ENCODE data around the gene CHRDL2. TPM values are rescaled to one million over a fixed set of nuclear protein-coding genes. Genes with fewer than 3 reads are reported as not detected.

The CHRDL2 gene
- total RNA-seq, 1 experiment from 2014 or later, result 0.37 TPM

GRCh38 chr11:74654976-74655375 is 76.2 kb downstream of the CHRDL2 start:
- CTCF ChIA-PET, result interaction anchor here (0.9 to 1.2 kb wide), 2 partner anchors 72 to 85 kb away, joined by 3 to 4 read pairs; no protein-coding TSS in a partner anchor
- peaks cover 26% of the 10 kb centered on the region for H3K9me3 Mint-ChIP-seq
- no peak overlapping the region for H3K4me3 Mint-ChIP-seq
- H3K27me3 Mint-ChIP-seq (ENCODE audit: low read depth), result no peaks in the 10 kb centered on the region
- H3K4me1 Mint-ChIP-seq, result no peaks in the 10 kb centered on the region
- peaks cover 34% of the 10 kb centered on the region for H3K36me3 Mint-ChIP-seq
- POLR2A ChIA-PET, result no interaction called here
- TF ChIP-seq ZBTB43 (CRISPR knock-in tag; IDR thresholded peaks at IDR 0.05) (no peak), PREB (CRISPR knock-in tag; IDR thresholded peaks at IDR 0.05; ENCODE audit: borderline replicate concordance) (no peak), IRF1 (CRISPR knock-in tag; IDR thresholded peaks at IDR 0.05) (no peak)
- DNase-seq (ENCODE audit: low spot score), result no peak
- peak overlapping the region; percentile 30; the same call in 1 of the 2 replicates for H3K27ac Mint-ChIP-seq
- ATAC-seq, result no peak

GRCh38 chr11:74650498-74650897 is 80.7 kb downstream of the CHRDL2 start:
- no peaks in the 10 kb centered on the region; the same call in 1 of the 2 replicates for H3K9me3 Mint-ChIP-seq
- H3K27me3 Mint-ChIP-seq (ENCODE audit: low read depth), result no peaks in the 10 kb centered on the region
- ChIA-PET POLR2A (no interaction called here), CTCF (no interaction called here)
- TF ChIP-seq KAT7 (CRISPR knock-in tag; IDR thresholded peaks at IDR 0.05; ENCODE audit: borderline replicate concordance), result no peak
- peaks cover 8% of the 10 kb centered on the region; the same call in 1 of the 2 replicates for H3K4me1 Mint-ChIP-seq
- no peak overlapping the region for H3K4me3 Mint-ChIP-seq
- peaks cover 12% of the 10 kb centered on the region for H3K36me3 Mint-ChIP-seq
- ATAC-seq (no peak), DNase-seq (ENCODE audit: low spot score) (no peak)
- H3K27ac Mint-ChIP-seq, result no peak overlapping the region

GRCh38 chr11:74648894-74649293 is 82.3 kb downstream of the CHRDL2 start:
- H3K27me3 Mint-ChIP-seq (ENCODE audit: low read depth), result no peaks in the 10 kb centered on the region
- peaks cover 10% of the 10 kb centered on the region for H3K36me3 Mint-ChIP-seq
- no peak for TF ChIP-seq PRRX2 (CRISPR knock-in tag; IDR thresholded peaks at IDR 0.05)
- TF ChIP-seq E2F1 (CRISPR knock-in tag; IDR thresholded peaks at IDR 0.05), result no peak
- TF ChIP-seq E2F4 (CRISPR knock-in tag; IDR thresholded peaks at IDR 0.05; ENCODE audit: borderline replicate concordance, low read depth), result no peak
- no peak for TF ChIP-seq CREM (CRISPR knock-in tag; IDR thresholded peaks at IDR 0.05)
- no peak for TF ChIP-seq NR3C1 (CRISPR knock-in tag; conservative IDR thresholded peaks at IDR 0.05; ENCODE audit: low read depth)
- H3K9me3 Mint-ChIP-seq, result no peaks in the 10 kb centered on the region; the same call in 1 of the 2 replicates
- ChIA-PET POLR2A (no interaction called here), CTCF (no interaction called here)
- H3K4me3 Mint-ChIP-seq, result no peak overlapping the region
- H3K4me1 Mint-ChIP-seq, result peaks cover 8% of the 10 kb centered on the region; the same call in 1 of the 2 replicates
- DNase-seq (ENCODE audit: low spot score) (no peak), ATAC-seq (no peak)
- H3K27ac Mint-ChIP-seq, result no peak overlapping the region

GRCh38 chr11:74647831-74648230 is 83.4 kb downstream of the CHRDL2 start:
- ATAC-seq (no peak), DNase-seq (ENCODE audit: low spot score) (no peak)
- no peak overlapping the region for H3K4me3 Mint-ChIP-seq
- H3K9me3 Mint-ChIP-seq, result no peaks in the 10 kb centered on the region
- H3K27ac Mint-ChIP-seq, result no peak overlapping the region
- peaks cover 8% of the 10 kb centered on the region; the same call in 1 of the 2 replicates for H3K4me1 Mint-ChIP-seq
- H3K27me3 Mint-ChIP-seq (ENCODE audit: low read depth), result no peaks in the 10 kb centered on the region
- POLR2A ChIA-PET, result no interaction called here
- H3K36me3 Mint-ChIP-seq, result peaks cover 5% of the 10 kb centered on the region
- CTCF ChIA-PET, result interaction anchor here (2.2 kb wide), 1 partner anchor 55 kb away, joined by 5 read pairs; no protein-coding TSS in a partner anchor
- TF ChIP-seq HMGA2 (CRISPR knock-in tag; IDR thresholded peaks at IDR 0.05) (no peak), IRF1 (CRISPR knock-in tag; IDR thresholded peaks at IDR 0.05) (no peak), FOXP4 (CRISPR knock-in tag; IDR thresholded peaks at IDR 0.05) (no peak), ELF4 (CRISPR knock-in tag; IDR thresholded peaks at IDR 0.05; ENCODE audit: low read depth) (no peak), MLX (CRISPR knock-in tag; IDR thresholded peaks at IDR 0.05) (no peak), AFF4 (CRISPR knock-in tag; IDR thresholded peaks at IDR 0.05; ENCODE audit: borderline replicate concordance) (no peak)

Measured in WTC11 (cell line).